Measurements from ENCODE around the gene GSTA3. TPM values are rescaled to one million over a fixed set of nuclear protein-coding genes. Genes with fewer than 3 reads are reported as not detected.
A peak's percentile ranks its signal among the peaks of the same experiment; 100 is the strongest.
"Not testable (repeated sequence)": the region's sequence is repeated elsewhere in the genome, so short reads cannot be mapped to it uniquely, and the experiment has no call there.

Gene GSTA3
- total RNA-seq, 1 donor from 2014 or later: not detected

- ATAC-seq (peak; percentile 91), DNase-seq (ENCODE audit: low spot score) (peak; percentile 62)
Observed at GRCh38 chr6:52918027-52918686, 8.7 kb upstream of the GSTA3 start.

DNA sequence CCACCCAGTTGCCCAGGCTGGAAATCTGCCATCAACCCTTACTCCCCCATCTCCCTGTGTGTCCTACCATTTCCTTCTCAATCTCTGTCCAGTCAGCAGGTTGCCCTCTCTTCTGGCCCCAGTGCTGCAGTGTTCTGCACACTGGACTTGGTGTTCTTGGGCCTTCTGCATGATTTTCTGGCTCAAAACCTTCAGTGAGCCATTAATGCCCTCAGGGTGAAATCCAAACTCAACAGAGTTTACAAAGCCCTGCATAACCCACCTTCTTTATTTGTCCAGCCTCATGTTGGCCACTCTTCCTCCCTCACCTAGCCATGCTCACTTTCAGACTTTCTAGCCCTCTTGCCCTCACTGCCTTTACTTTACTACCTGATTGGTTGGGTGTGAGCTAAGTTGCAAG, 5.0 kb upstream of the GSTA3 start:
- ATAC-seq: no peak
- DNase-seq (ENCODE audit: low spot score): no peak

- DNase-seq (ENCODE audit: low spot score): no peak
- ATAC-seq: no peak
Observed at GRCh38 chr6:52910091-52910490, 593 bp upstream of the GSTA3 start.

DNA sequence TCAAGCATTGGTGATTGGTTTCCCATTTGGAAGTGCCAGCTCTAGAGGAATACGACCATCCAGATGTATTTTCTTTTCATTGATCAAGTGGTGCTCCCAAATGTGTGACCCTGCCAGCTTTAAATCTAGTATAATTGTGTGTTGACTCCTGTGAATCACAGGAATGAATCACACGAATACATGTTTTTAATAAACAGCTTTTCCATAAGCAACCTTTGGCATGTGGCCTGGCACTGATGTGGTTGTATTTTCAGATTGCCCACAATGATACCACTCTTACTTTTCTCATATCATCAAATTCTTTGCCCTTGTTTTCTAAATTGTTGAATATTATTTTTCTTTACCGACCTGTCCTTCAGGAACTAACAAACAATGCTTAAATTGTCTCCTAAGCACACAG, 367 bp downstream of the GSTA3 start:
- no peak for ATAC-seq
- no peak for DNase-seq (ENCODE audit: low spot score)

GRCh38 chr6:52908526-52908925, 972 bp downstream of the GSTA3 start:
- no peak for DNase-seq (ENCODE audit: low spot score)
- ATAC-seq: no peak

- ATAC-seq: peak; percentile 61
- DNase-seq (ENCODE audit: low spot score): no peak
Observed at GRCh38 chr6:52904562-52905279, 4.8 kb downstream of the GSTA3 start.

DNA sequence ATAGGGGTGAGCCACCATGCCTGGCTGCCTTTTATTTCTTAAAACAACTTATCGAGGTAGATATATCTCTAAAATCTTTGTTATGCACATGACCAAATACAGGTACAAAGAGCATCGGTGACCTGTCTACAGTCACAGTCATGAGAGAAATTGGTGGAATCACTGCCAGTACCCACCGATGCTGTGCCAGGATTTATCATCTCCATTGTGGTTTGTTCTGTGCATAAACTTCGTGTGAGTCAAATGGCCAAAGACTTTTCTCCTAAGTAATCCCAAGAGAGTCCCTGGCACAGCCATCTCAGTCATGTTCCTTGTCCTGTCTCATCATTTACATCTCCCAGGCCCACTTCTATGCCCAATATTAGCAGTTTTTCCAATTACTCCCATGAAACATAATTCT, 9.0 kb downstream of the GSTA3 start:
- DNase-seq (ENCODE audit: low spot score) (no peak), ATAC-seq (no peak)

- ATAC-seq; DNase-seq (ENCODE audit: low spot score): not testable (repeated sequence)
Observed at GRCh38 chr6:52895790-52896189, 13.7 kb downstream of the GSTA3 start.

GRCh38 chr6:52894285-52894684, 15.2 kb downstream of the GSTA3 start:
- ATAC-seq (no peak), DNase-seq (ENCODE audit: low spot score) (no peak)

GRCh38 chr6:52893803-52894202, 15.7 kb downstream of the GSTA3 start:
- no peak for DNase-seq (ENCODE audit: low spot score)
- ATAC-seq: no peak

DNA sequence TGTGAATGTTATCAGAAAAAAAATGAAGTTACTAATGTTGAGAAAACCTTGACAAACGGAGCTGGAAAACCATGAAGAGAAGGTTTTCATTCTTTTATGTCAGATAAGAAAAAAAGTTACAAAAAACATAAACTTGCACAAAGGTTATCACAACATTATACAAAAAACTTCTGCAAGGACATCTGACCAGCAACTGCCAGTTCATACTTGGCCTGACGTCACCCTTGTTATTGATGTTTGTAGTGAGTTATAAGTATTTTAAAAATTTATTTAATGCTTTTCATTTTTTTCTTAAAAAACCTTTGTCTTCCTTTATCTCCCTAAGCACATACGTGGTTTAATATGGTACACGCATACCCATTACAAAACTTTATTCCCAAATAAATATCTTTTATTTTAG, 16.3 kb downstream of the GSTA3 start:
- DNase-seq (ENCODE audit: low spot score) (no peak), ATAC-seq (no peak)

GRCh38 chr6:52890018-52890417, 19.5 kb downstream of the GSTA3 start:
- ATAC-seq (no peak), DNase-seq (ENCODE audit: low spot score) (no peak)

- DNase-seq (ENCODE audit: low spot score) (no peak), ATAC-seq (no peak)
Observed at GRCh38 chr6:52887910-52888524, 21.5 kb downstream of the GSTA3 start.

GRCh38 chr6:52881996-52882841, 27.3 kb downstream of the GSTA3 start:
- peak; percentile 100 for ATAC-seq
- DNase-seq (ENCODE audit: low spot score): peak; percentile 69

- DNase-seq (ENCODE audit: low spot score): no peak
- no peak for ATAC-seq
Observed at GRCh38 chr6:52881662-52881995, 27.9 kb downstream of the GSTA3 start.

- ATAC-seq (no peak), DNase-seq (ENCODE audit: low spot score) (no peak)
Observed at GRCh38 chr6:52877786-52878185, 31.7 kb downstream of the GSTA3 start.

DNA sequence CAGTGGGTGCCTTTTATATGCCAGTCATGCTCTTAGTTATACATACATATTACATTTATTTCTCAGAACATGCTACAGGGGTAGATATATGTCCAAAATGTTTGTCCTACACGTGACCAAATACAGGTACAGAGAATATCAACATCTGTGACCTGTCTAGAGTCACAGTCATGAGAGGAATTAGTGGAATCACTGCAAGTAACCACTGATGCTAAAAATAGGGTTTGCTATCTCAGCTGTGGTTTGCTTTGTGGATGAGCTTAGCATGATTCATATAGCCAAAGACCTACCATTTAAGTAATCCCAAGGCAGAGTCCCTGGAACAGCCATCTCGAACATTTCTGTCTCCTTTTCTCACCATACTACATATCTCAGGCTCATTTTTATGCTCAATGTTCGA, 32.3 kb downstream of the GSTA3 start:
- DNase-seq (ENCODE audit: low spot score) (no peak), ATAC-seq (no peak)

GRCh38 chr6:52876056-52876787, 33.3 kb downstream of the GSTA3 start:
- ATAC-seq (no peak), DNase-seq (ENCODE audit: low spot score) (no peak)

DNA sequence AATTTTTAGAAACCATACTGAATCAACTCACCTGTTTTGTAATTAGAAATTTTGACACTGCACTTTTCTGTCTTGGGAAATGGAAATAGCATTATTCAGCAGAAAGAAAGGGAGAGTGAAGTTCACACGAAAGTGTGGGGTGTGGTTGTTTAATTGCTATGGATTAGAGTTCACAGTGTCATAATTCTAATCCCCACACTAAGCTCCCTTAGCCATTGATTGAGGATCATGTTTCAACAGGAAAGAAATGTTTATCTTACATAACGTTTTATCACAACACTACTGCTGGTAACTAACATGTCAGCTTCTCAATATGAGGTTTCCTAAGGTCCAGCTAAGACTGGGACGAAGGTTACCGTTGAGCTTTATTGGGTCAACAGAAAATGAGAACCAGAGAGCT, 37.5 kb downstream of the GSTA3 start:
- ATAC-seq: no peak
- DNase-seq (ENCODE audit: low spot score): no peak

GRCh38 chr6:52871621-52872020, 37.9 kb downstream of the GSTA3 start:
- DNase-seq (ENCODE audit: low spot score): no peak

More at GRCh38 chr6:52871621-52872020, 37.9 kb downstream of the GSTA3 start:
- ATAC-seq: no peak
